IMR-90 (cell line): ENCODE data around the gene ADAMTS16. TPM values are rescaled to one million over a fixed set of nuclear protein-coding genes. Genes with fewer than 3 reads are reported as not detected.

ENCODE experiments used
- ATAC-seq: fragments of 200-7000 bp; cut with Tn5 transposase; 2 replicates; pipeline ENCODE4 v1.9.1; 2020; ENCODE audit warnings: low read depth, mild to moderate bottlenecking, moderate library complexity
- BruUV-seq: library from RNA; stranded (reverse); fragments of 400-500 nt; replicated peaks from 2 replicates; lab custom pipeline; 2021; lab: Mats Ljungman, UMichigan
- CTCF ChIA-PET: fragments of 300-600 bp; formaldehyde crosslinking; extraction: SDS; loops from one replicate; lab custom pipeline; 2021; ENCODE audit warnings: antibody characterized with exemption; lab: Yijun Ruan, JAX
- POLR2A ChIA-PET: fragments of 300-600 bp; sonication (Branson Sonifier 250); formaldehyde crosslinking; loops from one replicate; lab custom pipeline; 2022; ENCODE audit warnings: antibody characterized with exemption; ENCODE audit not compliant: unreplicated experiment; lab: Charles Lee
- DNase-seq: peaks from one replicate; pipeline ENCODE4 v3.0.0; 2013
- H2AFZ ChIP-seq: replicated peaks from 2 replicates; pipeline ENCODE3; 2013; ENCODE audit warnings: low read length, mild to moderate bottlenecking; ENCODE audit not compliant: poor library complexity
- H2AK5ac ChIP-seq: 2 replicates; pipeline ENCODE4 v1.6.1; 2013; ENCODE audit warnings: low read depth, low read length, inconsistent platforms
- H2AK9ac ChIP-seq: replicated peaks from 2 replicates; pipeline ENCODE3; 2013; ENCODE audit warnings: mild to moderate bottlenecking, low read depth, low read length, moderate library complexity; ENCODE audit not compliant: poor library complexity
- H2BK120ac ChIP-seq: 2 replicates; pipeline ENCODE4 v1.6.1; 2013; ENCODE audit warnings: low read depth, low read length, inconsistent platforms
- H2BK15ac ChIP-seq: 3 replicates; pipeline ENCODE4 v1.6.1; 2013; ENCODE audit warnings: low read depth, low read length, inconsistent platforms
- H2BK20ac ChIP-seq: 2 replicates; pipeline ENCODE4 v1.6.1; 2013; ENCODE audit warnings: low read depth, mild to moderate bottlenecking, inconsistent platforms, low read length, moderate library complexity
- H2BK5ac ChIP-seq: 2 replicates; pipeline ENCODE4 v1.6.1; 2013; ENCODE audit warnings: mild to moderate bottlenecking, low read depth, low read length, inconsistent platforms; ENCODE audit not compliant: poor library complexity, severe bottlenecking
- H3K14ac ChIP-seq: replicated peaks from 2 replicates; pipeline ENCODE4 v1.6.1; 2013; ENCODE audit warnings: low read depth, low read length, inconsistent platforms
- H3K18ac ChIP-seq: 2 replicates; pipeline ENCODE4 v1.6.1; 2013; ENCODE audit warnings: low read depth, low read length, control low read depth
- H3K23ac ChIP-seq: 2 replicates; pipeline ENCODE4 v1.6.1; 2013; ENCODE audit warnings: low read depth, low read length, inconsistent platforms
- H3K27ac ChIP-seq: 2 replicates; pipeline ENCODE4 v1.5.1; 2013; ENCODE audit warnings: mild to moderate bottlenecking, control low read depth, low read length; ENCODE audit not compliant: insufficient read depth
- H3K27me3 ChIP-seq: 2 replicates; pipeline ENCODE4 v1.6.1; 2013; ENCODE audit warnings: low read length; ENCODE audit not compliant: control insufficient read depth, insufficient read depth
- H3K36me3 ChIP-seq: 2 replicates; pipeline ENCODE4 v1.6.1; 2013; ENCODE audit warnings: low read length, mixed read lengths; ENCODE audit not compliant: control insufficient read depth, insufficient read depth
- H3K4ac ChIP-seq: 2 replicates; pipeline ENCODE4 v1.6.1; 2013; ENCODE audit warnings: low read depth, low read length, inconsistent platforms
- H3K4me1 ChIP-seq: 2 replicates; pipeline ENCODE4 v1.6.1; 2013; ENCODE audit warnings: low read length, mixed read lengths; ENCODE audit not compliant: control insufficient read depth, insufficient read depth
- H3K4me2 ChIP-seq: 2 replicates; pipeline ENCODE4 v1.6.1; 2013; ENCODE audit warnings: low read depth, mild to moderate bottlenecking, control low read depth, low read length, moderate library complexity
- H3K4me3 ChIP-seq: 2 replicates; pipeline ENCODE4 v1.5.1; 2013; ENCODE audit warnings: low read depth, mild to moderate bottlenecking, control low read depth, low read length, moderate library complexity; ENCODE audit not compliant: insufficient read depth
- H3K56ac ChIP-seq: 2 replicates; pipeline ENCODE4 v1.6.1; 2013; ENCODE audit warnings: low read length, inconsistent platforms; ENCODE audit not compliant: insufficient read depth; ENCODE audit errors: extremely low read depth
- H3K79me1 ChIP-seq, 2 experiments: 2 replicates each; pipeline ENCODE4 v1.6.1; 2013; ENCODE audit warnings: low read length in 2 of 2, inconsistent platforms in 1 of 2, low read depth in 1 of 2
- H3K9ac ChIP-seq: 2 replicates; pipeline ENCODE4 v1.6.1; 2013; ENCODE audit warnings: low read depth, low read length, control low read depth
- H3K9me1 ChIP-seq: 2 replicates; pipeline ENCODE4 v1.6.1; 2013; ENCODE audit warnings: low read length, inconsistent platforms; ENCODE audit not compliant: insufficient read depth
- H3K9me3 ChIP-seq: 2 replicates; pipeline ENCODE4 v1.6.1; 2013; ENCODE audit warnings: low read length; ENCODE audit not compliant: control insufficient read depth, insufficient read depth
- H4K20me1 ChIP-seq: 2 replicates; pipeline ENCODE4 v1.6.1; 2013; ENCODE audit warnings: low read length, inconsistent platforms; ENCODE audit not compliant: insufficient read depth
- H4K5ac ChIP-seq: 2 replicates; pipeline ENCODE4 v1.6.1; 2013; ENCODE audit warnings: mild to moderate bottlenecking, low read depth, low read length, control low read depth
- H4K8ac ChIP-seq, 2 experiments: 2 replicates each; pipeline ENCODE4 v1.6.1; 2013; ENCODE audit warnings: low read depth in 2 of 2, low read length in 2 of 2, control low read depth in 1 of 2, inconsistent platforms in 1 of 2
- H4K91ac ChIP-seq: 2 replicates; pipeline ENCODE4 v1.6.1; 2013; ENCODE audit warnings: low read depth, low read length, inconsistent platforms; ENCODE audit not compliant: insufficient read depth
- BHLHE40 ChIP-seq: fragments of 150-350 bp; IDR thresholded peaks from 2 replicates; pipeline ENCODE4 v1.6.1; 2016; ENCODE audit warnings: mild to moderate bottlenecking, low read depth, low read length
- CEBPB ChIP-seq: IDR thresholded peaks from 2 replicates; pipeline ENCODE4 v1.6.1; 2012; ENCODE audit warnings: low read depth, low read length, improper control_type of control experiment
- CTCF ChIP-seq: conservative IDR thresholded peaks from 2 replicates; pipeline ENCODE4 v1.5.1; 2012; ENCODE audit warnings: mild to moderate bottlenecking, low read depth, low read length, improper control_type of control experiment
- FOS ChIP-seq: fragments of 150-350 bp; IDR thresholded peaks from 2 replicates; pipeline ENCODE4 v1.6.1; 2016; ENCODE audit warnings: low read depth, low read length
- MAFK ChIP-seq: IDR thresholded peaks from 2 replicates; pipeline ENCODE4 v1.6.1; 2012; ENCODE audit warnings: low read depth, low read length, improper control_type of control experiment
- MAZ ChIP-seq: IDR thresholded peaks from 2 replicates; pipeline ENCODE4 v1.6.1; 2012; ENCODE audit warnings: low read depth, mild to moderate bottlenecking, low read length, improper control_type of control experiment, moderate library complexity, borderline replicate concordance
- MXI1 ChIP-seq: IDR thresholded peaks from 2 replicates; pipeline ENCODE4 v1.6.1; 2012; ENCODE audit warnings: low read depth, mild to moderate bottlenecking, low read length, moderate library complexity, borderline replicate concordance
- NFE2L2 ChIP-seq: fragments of 150-350 bp; IDR thresholded peaks from 2 replicates; pipeline ENCODE4 v1.6.1; 2016; ENCODE audit warnings: low read depth, mild to moderate bottlenecking, low read length
- POLR2A ChIP-seq: IDR thresholded peaks from 2 replicates; pipeline ENCODE4 v1.6.1; 2012; ENCODE audit warnings: mild to moderate bottlenecking, low read depth, low read length
- RAD21 ChIP-seq: IDR thresholded peaks from 2 replicates; pipeline ENCODE4 v1.6.1; 2012; ENCODE audit warnings: low read length, improper control_type of control experiment
- RCOR1 ChIP-seq: IDR thresholded peaks from 2 replicates; pipeline ENCODE4 v1.6.1; 2012; ENCODE audit warnings: mild to moderate bottlenecking, low read length, improper control_type of control experiment; ENCODE audit not compliant: insufficient replicate concordance
- RFX5 ChIP-seq: IDR thresholded peaks from 2 replicates; pipeline ENCODE4 v1.8.0; 2012; ENCODE audit warnings: low read depth, mild to moderate bottlenecking, low read length, moderate library complexity
- SMC3 ChIP-seq: fragments of 150-350 bp; IDR thresholded peaks from 2 replicates; pipeline ENCODE4 v1.6.1; 2016; ENCODE audit warnings: low read depth, mild to moderate bottlenecking, antibody characterized with exemption, low read length, moderate library complexity
- WGBS, 2 experiments: methylation state at CpG; one replicate each; pipeline versions ENCODE4 v1.1.5 to v1.1.7; 2013; ENCODE audit warnings: missing lambda C conversion rate in 2 of 2; ENCODE audit not compliant: insufficient read length in 1 of 2; ENCODE audit errors: extremely low coverage in 2 of 2; 5-methylcytosine and 5-hydroxymethylcytosine counted together
- dilution Hi-C: fragments of 300-500 bp; cut with HindIII; formaldehyde crosslinking; loops from one replicate; pipeline ENCODE4 v1.14.3; 2018; ENCODE audit warnings: low sequenced_read_pairs; ENCODE audit not compliant: unreplicated experiment
- in situ Hi-C: fragments of 300-500 bp; cut with MboI; formaldehyde crosslinking; loops from 3 replicates; pipeline ENCODE4 v1.14.3; 2019; ENCODE audit warnings: low sequenced_read_pairs, inconsistent platforms, mixed read lengths
- intact Hi-C: fragments of 100-400 bp; cut with micrococcal nuclease; formaldehyde crosslinking; loops from 2 replicates; pipeline ENCODE4 v1.10.0; 2022
- polyA plus RNA-seq, 3 experiments: library from polyadenylated mRNA; depleted of rRNA; stranded (reverse); fragments of >200 nt; gene quantifications; 2 replicates each; pipeline ENCODE4 v1.2.3, GENCODE V29; 2012; ENCODE audit warnings: low replicate concordance in 1 of 3
- total RNA-seq: library from RNA; depleted of rRNA; stranded (reverse); fragments of >200 nt; gene quantifications from 2 replicates; pipeline ENCODE4 v1.2.3, GENCODE V29; 2012
- TF ChIP-seq, protein P1 (sequence below): fragments of 150-350 bp; IDR thresholded peaks from 2 replicates; pipeline ENCODE4 v1.6.1; 2017; ENCODE audit warnings: mild to moderate bottlenecking, antibody characterized with exemption, low read length, low read depth
- TF ChIP-seq, protein P2 (sequence below): fragments of 150-350 bp; IDR thresholded peaks from 2 replicates; pipeline ENCODE4 v1.6.1; 2016; ENCODE audit warnings: low read depth, mild to moderate bottlenecking, low read length, moderate library complexity, borderline replicate concordance

ADAMTS16 gene
- total and polyA plus RNA-seq, 2 of the 4 experiments (the other 2 are of a cell fraction), result 0.09 to 0.18 TPM

DNA sequence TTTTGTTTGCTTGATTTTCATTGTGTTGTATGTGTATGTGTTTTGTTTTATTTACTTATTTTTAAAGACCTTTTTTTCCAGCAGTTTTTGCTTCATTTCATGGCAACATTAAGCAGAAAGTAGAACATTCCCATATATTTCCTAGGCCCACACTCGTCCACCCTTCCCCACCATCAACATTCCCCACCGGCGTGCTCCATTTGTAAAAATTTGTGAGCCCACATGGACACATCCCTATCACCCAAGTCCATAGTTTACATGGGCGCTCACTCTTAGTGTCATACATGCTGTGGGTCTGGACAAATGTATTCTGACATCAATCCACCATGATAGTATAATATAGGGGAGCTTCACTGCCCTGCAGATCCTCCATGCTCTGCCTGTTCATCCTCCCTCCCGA is 133.8 kb downstream of the ADAMTS16 start:
- WGBS, 2 experiments, result 20% methylated on average over 1 of the region's 5 CpGs; no CpG with 5 or more reads in 1 of the 2 experiments
- DNase-seq, result no peak
- TF ChIP-seq, protein P1, sequence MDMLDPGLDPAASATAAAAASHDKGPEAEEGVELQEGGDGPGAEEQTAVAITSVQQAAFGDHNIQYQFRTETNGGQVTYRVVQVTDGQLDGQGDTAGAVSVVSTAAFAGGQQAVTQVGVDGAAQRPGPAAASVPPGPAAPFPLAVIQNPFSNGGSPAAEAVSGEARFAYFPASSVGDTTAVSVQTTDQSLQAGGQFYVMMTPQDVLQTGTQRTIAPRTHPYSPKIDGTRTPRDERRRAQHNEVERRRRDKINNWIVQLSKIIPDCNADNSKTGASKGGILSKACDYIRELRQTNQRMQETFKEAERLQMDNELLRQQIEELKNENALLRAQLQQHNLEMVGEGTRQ, result no peak
- no peak for TF ChIP-seq BHLHE40
- TF ChIP-seq FOS, result no peak
- TF ChIP-seq RAD21, result no peak
- no peak for TF ChIP-seq MAFK
- no peak for TF ChIP-seq POLR2A
- TF ChIP-seq MXI1, result no peak
- TF ChIP-seq CEBPB, result no peak
- no peak for TF ChIP-seq RFX5
- no peak for TF ChIP-seq NFE2L2
- TF ChIP-seq SMC3, result no peak
- TF ChIP-seq, protein P2, sequence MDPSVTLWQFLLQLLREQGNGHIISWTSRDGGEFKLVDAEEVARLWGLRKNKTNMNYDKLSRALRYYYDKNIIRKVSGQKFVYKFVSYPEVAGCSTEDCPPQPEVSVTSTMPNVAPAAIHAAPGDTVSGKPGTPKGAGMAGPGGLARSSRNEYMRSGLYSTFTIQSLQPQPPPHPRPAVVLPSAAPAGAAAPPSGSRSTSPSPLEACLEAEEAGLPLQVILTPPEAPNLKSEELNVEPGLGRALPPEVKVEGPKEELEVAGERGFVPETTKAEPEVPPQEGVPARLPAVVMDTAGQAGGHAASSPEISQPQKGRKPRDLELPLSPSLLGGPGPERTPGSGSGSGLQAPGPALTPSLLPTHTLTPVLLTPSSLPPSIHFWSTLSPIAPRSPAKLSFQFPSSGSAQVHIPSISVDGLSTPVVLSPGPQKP, result no peak
- TF ChIP-seq CTCF, result no peak
- TF ChIP-seq RCOR1, result no peak
- TF ChIP-seq MAZ, result no peak
- POLR2A ChIA-PET, result no interaction called here
- dilution Hi-C loops, result no loop called here
- intact Hi-C loops, result no loop called here
- Histone ChIP-seq H2BK120ac (no peak overlapping the region), H3K4me3 (no peak overlapping the region), H3K14ac (no peak overlapping the region), H3K4ac (no peak overlapping the region), H2BK15ac (no peak overlapping the region), H3K27ac (no peak overlapping the region), H4K91ac (no peak overlapping the region), H3K9me3 (peaks cover 10% of the 10 kb centered on the region), H4K20me1 (no peaks in the 10 kb centered on the region), H3K9me1 (no peaks in the 10 kb centered on the region), H4K5ac (no peak overlapping the region), H3K27me3 (no peaks in the 10 kb centered on the region), H3K36me3 (no peaks in the 10 kb centered on the region), H4K8ac (no peak overlapping the region), H2AFZ (no peak overlapping the region), H3K23ac (no peak overlapping the region), H3K9ac (no peak overlapping the region), H2BK20ac (no peak overlapping the region), H3K56ac (no peak overlapping the region), H2AK5ac (no peak overlapping the region), H3K4me1 (no peaks in the 10 kb centered on the region), H3K79me1 (no peaks in the 10 kb centered on the region), H3K18ac (no peak overlapping the region), H2AK9ac (no peak overlapping the region), H3K4me2 (no peak overlapping the region), H2BK5ac (no peak overlapping the region)
- CTCF ChIA-PET, result interaction anchor here (0.6 kb wide), 1 partner anchor 971 kb away, joined by 3 read pairs; no protein-coding TSS in a partner anchor
- no TSS peak for BruUV-seq
- ATAC-seq, result no peak
- in situ Hi-C loops, result no loop called here
